Fibroblast of peridontal ligament (primary cell): ENCODE data around the gene ZNF236.
"Not testable (repeated sequence)": the region's sequence is repeated elsewhere in the genome, so short reads cannot be mapped to it uniquely, and the experiment has no call there.

Experiments
- DNase-seq: peaks from one replicate; pipeline ENCODE4 v3.0.0-alpha.2; 2010; ENCODE audit errors: extremely low read depth

Gene ZNF236

GRCh38 chr18:76988031-76988826, 165.9 kb downstream of the ZNF236 start:
- DNase-seq: no peak

- DNase-seq: no peak
Measured at GRCh38 chr18:76988827-76989646, 166.7 kb downstream of the ZNF236 start.

GRCh38 chr18:76989647-76990190, 167.4 kb downstream of the ZNF236 start:
- DNase-seq: no peak

GRCh38 chr18:76990343-76991020, 168.1 kb downstream of the ZNF236 start:
- DNase-seq: not testable (repeated sequence)

- DNase-seq: no peak
Measured at GRCh38 chr18:76991021-76991688, 168.8 kb downstream of the ZNF236 start.

- DNase-seq: no peak
Measured at GRCh38 chr18:76992226-76993084, 170.1 kb downstream of the ZNF236 start.

GRCh38 chr18:76993085-76993382, 170.7 kb downstream of the ZNF236 start:
- DNase-seq: no peak

GRCh38 chr18:76993573-76993972, 171.2 kb downstream of the ZNF236 start:
- DNase-seq: no peak

- peak; percentile 85 for DNase-seq
Measured at GRCh38 chr18:76994086-76994654, 171.8 kb downstream of the ZNF236 start.

- DNase-seq: peak; percentile 61
Measured at GRCh38 chr18:76995896-76996295, 173.5 kb downstream of the ZNF236 start.

GRCh38 chr18:76996429-76996828, 174.1 kb downstream of the ZNF236 start:
- DNase-seq: no peak

GRCh38 chr18:76997951-76998808, 175.8 kb downstream of the ZNF236 start:
- DNase-seq: no peak

- no peak for DNase-seq
Measured at GRCh38 chr18:76999077-76999476, 176.7 kb downstream of the ZNF236 start.

- peak; percentile 54 for DNase-seq
Measured at GRCh38 chr18:77000527-77000926, 178.2 kb downstream of the ZNF236 start.

GRCh38 chr18:77001041-77001440, 178.7 kb downstream of the ZNF236 start:
- DNase-seq: no peak

GRCh38 chr18:77001979-77002378, 179.6 kb downstream of the ZNF236 start:
- DNase-seq: no peak

GRCh38 chr18:77002496-77002895, 180.1 kb downstream of the ZNF236 start:
- DNase-seq: no peak

GRCh38 chr18:77003316-77003715, 181.0 kb downstream of the ZNF236 start:
- DNase-seq: no peak
